Body of pancreas (tissue), 4 donors: ENCODE data around the gene NCR2. TPM values are rescaled to one million over a fixed set of nuclear protein-coding genes. Genes with fewer than 3 reads are reported as not detected.

Experiments
- ATAC-seq: fragments of 150-250 bp; one replicate; pipeline ENCODE4 v1.9.1; 2016
- DNase-seq, 4 donors: peaks; one replicate each; pipeline ENCODE4 v3.0.0-alpha.2; 2019
- H3K27ac ChIP-seq, 4 donors: fragments of 200-600 bp; sonication (generic); 1 replicate in 3 of 4; 2 replicates in 1 of 4; pipeline versions ENCODE4 v1.5.1 to v1.6.1; 2016 to 2019; ENCODE audit warnings: mild to moderate bottlenecking in 1 of 4, mixed read lengths in 1 of 4, moderate library complexity in 1 of 4
- H3K27me3 ChIP-seq, 2 donors: fragments of 200-600 bp; sonication (generic); one replicate each; pipeline ENCODE4 v1.6.0; 2016; ENCODE audit warnings: mild to moderate bottlenecking in 1 of 2
- H3K36me3 ChIP-seq, 2 donors: fragments of 200-600 bp; sonication (generic); replicated peaks in 1 of 2; 2 replicates each; pipeline ENCODE4 v1.5.1; 2016; ENCODE audit warnings: low read depth in 2 of 2; ENCODE audit not compliant: insufficient read depth in 1 of 2
- H3K4me1 ChIP-seq: fragments of 200-600 bp; sonication (generic); one replicate; pipeline ENCODE4 v1.6.0; 2016
- H3K4me3 ChIP-seq, 2 donors: fragments of 200-600 bp; sonication (generic); 1 replicate in 1 of 2; 2 replicates in 1 of 2; pipeline ENCODE4 v1.5.1; 2016 to 2019
- H3K9me3 ChIP-seq, 3 donors: fragments of 200-600 bp; sonication (generic); 1 replicate in 2 of 3; 2 replicates in 1 of 3; pipeline ENCODE4 v1.5.1; 2016
- POLR2A ChIP-seq, 3 donors: fragments of 450-650 bp; IDR thresholded peaks; one replicate each; pipeline ENCODE4 v1.6.1; 2016; ENCODE audit warnings: antibody characterized with exemption in 3 of 3, mild to moderate bottlenecking in 2 of 3
- WGBS, 2 donors: methylation state at CpG; one replicate each; pipeline ENCODE4 v1.1.5; 2017; 5-methylcytosine and 5-hydroxymethylcytosine counted together
- intact Hi-C: fragments of 100-400 bp; cut with DNase I; formaldehyde crosslinking; loops from one replicate; pipeline ENCODE4 v1.15.1; 2023
- total RNA-seq, 2 donors: library from RNA; depleted of rRNA; stranded (reverse); fragments of >200 nt; gene quantifications; one replicate each; pipeline ENCODE4 v1.1.0, GENCODE V29; 2016
- TF ChIP-seq, protein P1 (sequence below), 7 experiments: fragments of 450-650 bp in 4 of 7; fragments of 200-600 bp in 3 of 7; sonication (generic) in 3 of 7; IDR thresholded peaks; one replicate each; pipeline ENCODE4 v1.5.1; 2016 to 2019; ENCODE audit warnings: antibody characterized with exemption in 7 of 7

Gene NCR2
- total RNA-seq, 2 donors from 2014 or later, result not detected

DNA sequence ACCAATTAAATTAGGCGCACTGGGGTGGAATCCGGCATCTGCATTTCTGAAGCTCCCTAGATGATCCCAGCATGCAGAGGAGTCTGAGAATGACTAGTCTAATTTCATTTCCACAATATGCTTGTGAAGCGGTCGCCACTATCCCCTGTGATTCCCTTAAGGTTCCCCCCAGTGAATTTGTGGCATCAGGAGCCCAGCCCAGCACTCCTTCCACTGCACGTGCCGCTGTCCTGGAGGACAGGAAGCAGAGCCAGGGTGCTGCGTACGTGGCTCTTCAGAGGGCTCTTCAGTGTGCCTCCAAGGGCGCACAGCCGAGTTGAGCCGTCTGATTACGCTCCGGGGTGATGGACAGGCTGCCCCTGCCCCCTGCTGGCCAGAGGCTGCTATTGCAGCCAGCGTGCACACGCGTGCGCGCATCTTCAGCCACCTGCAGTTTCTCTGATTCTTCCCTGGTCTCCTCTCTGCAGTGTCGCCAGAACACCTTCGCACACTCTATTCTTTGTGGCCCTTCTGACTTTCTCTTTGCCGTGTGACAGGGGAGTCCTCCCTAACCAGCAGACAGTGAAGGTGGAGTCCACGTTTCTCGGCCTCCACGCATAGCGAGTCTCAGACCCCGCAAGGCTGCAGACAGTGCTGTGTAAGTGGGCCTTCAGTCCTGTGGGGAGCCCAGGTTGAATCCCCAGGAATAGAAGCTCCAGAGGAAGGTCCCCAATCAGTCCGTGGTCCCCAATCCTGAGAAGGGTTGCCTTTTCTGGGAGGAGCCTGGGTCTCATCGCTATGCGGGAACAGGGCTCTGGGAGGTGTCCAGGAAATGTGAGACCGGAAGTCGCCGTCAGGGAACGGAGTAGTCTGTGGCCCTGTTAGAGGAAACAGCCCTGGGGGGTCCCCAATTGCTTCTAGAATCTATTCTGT, 16.5 kb upstream of the NCR2 start:
- ATAC-seq (peak; percentile 95), DNase-seq (peak; percentile 76 to 83 (median 80))
- intact Hi-C loops, result no loop called here
- Histone ChIP-seq H3K27ac (no peak overlapping the region), H3K36me3 (no peaks in the 10 kb centered on the region), H3K4me1 (peaks cover 7% of the 10 kb centered on the region), H3K9me3 (no peaks in the 10 kb centered on the region), H3K4me3 (no peak overlapping the region), H3K27me3 (no peaks in the 10 kb centered on the region)
- 21 to 28% methylated on average over 22 to 33 of the region's 33 CpGs for WGBS, 2 donors
- TF ChIP-seq POLR2A (IDR thresholded peaks at IDR 0.05), result no peak
- TF ChIP-seq, protein P1, sequence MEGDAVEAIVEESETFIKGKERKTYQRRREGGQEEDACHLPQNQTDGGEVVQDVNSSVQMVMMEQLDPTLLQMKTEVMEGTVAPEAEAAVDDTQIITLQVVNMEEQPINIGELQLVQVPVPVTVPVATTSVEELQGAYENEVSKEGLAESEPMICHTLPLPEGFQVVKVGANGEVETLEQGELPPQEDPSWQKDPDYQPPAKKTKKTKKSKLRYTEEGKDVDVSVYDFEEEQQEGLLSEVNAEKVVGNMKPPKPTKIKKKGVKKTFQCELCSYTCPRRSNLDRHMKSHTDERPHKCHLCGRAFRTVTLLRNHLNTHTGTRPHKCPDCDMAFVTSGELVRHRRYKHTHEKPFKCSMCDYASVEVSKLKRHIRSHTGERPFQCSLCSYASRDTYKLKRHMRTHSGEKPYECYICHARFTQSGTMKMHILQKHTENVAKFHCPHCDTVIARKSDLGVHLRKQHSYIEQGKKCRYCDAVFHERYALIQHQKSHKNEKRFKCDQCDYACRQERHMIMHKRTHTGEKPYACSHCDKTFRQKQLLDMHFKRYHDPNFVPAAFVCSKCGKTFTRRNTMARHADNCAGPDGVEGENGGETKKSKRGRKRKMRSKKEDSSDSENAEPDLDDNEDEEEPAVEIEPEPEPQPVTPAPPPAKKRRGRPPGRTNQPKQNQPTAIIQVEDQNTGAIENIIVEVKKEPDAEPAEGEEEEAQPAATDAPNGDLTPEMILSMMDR (IDR thresholded peaks at IDR 0.05), result peak; percentile 94 to 99 (median 98)

DNA sequence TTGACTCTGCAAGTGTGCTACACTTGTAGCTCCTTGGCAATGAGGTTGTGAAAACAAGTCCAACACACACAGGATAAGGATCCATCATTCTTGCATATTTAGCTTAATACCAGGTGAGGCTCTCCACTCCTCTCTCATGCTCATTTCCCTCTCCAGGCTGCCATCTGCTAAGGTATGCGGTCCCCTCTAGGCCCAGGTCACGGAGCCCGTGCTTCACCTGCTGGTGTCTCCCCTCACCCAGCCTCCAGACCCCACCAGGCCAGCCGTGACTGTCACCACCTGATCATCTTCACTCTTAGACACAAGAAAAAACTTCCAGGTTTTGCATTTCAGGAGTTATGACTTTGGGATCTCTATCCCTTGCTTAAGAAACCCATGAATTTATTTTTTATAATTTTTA, 14.2 kb upstream of the NCR2 start:
- no peak for TF ChIP-seq POLR2A (IDR thresholded peaks at IDR 0.05)
- TF ChIP-seq, protein P1 (IDR thresholded peaks at IDR 0.05), result no peak
- 87 to 90% methylated on average over 4 of the region's 4 CpGs for WGBS, 2 donors
- Histone ChIP-seq H3K9me3 (no peaks in the 10 kb centered on the region), H3K4me1 (peaks cover 7% of the 10 kb centered on the region), H3K36me3 (no peaks in the 10 kb centered on the region), H3K27me3 (no peaks in the 10 kb centered on the region), H3K27ac (no peak overlapping the region), H3K4me3 (no peak overlapping the region)
- no peak for DNase-seq
- ATAC-seq, result no peak
- intact Hi-C loops, result no loop called here

DNA sequence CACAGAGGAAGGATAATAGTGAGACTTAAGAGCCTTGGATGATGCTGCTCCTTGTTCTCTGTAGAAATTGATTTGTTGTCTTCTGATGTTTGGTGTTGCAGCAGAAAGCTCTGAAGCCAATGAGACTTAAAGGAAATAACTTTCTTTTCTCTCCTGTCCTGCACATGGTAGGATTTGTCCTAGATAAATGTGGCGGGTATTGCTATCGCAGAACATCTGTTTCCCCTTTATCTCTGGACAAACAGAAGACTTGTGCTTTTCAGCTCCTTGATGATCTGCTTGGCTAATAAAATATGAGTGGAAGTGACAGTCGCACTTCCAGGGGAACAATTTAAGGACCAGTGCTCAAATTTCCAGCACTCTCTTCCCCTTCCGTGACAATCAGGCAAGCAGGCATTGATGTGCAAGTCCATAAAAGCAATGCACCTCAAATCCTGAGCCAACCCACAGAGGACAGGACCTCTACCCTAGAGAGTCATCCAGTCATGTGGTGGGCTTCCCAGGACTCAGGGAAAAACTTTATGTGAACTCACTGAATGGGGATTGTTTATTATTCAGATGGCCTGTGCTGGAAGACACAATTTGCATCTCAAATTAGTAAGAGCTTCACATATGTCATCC, 9.9 kb upstream of the NCR2 start:
- DNase-seq, result no peak
- intact Hi-C loops, result no loop called here
- TF ChIP-seq, protein P1 (IDR thresholded peaks at IDR 0.05), result no peak
- no peak for TF ChIP-seq POLR2A (IDR thresholded peaks at IDR 0.05)

DNA sequence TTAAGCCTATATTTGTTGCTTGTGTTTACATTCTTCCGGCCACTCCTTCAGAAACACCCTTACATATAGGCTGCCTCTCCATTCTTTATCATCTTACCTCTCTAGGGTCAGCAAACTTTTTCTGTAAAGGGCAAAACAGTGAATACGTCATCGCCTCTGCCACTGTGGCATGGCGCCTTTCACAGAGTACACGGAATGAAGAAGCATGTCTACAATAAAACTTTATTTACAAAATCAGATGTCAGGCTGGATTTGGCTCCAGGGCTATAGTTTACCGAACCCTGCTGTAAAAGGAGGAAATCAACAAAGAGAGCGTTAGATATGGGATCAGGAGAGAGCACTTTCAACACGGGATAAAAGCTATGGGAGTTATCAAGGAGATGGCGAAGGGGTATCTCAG, 9.3 kb upstream of the NCR2 start:
- no peak for TF ChIP-seq POLR2A (IDR thresholded peaks at IDR 0.05)
- TF ChIP-seq, protein P1 (IDR thresholded peaks at IDR 0.05), result no peak
- 57 to 64% methylated on average over 9 of the region's 9 CpGs for WGBS, 2 donors
- intact Hi-C loops, result no loop called here
- Histone ChIP-seq H3K36me3 (no peaks in the 10 kb centered on the region), H3K27ac (no peak overlapping the region), H3K4me1 (no peaks in the 10 kb centered on the region), H3K9me3 (no peaks in the 10 kb centered on the region), H3K27me3 (peaks cover 0 to 5% of the 10 kb centered on the region in 2 donors), H3K4me3 (no peak overlapping the region)
- ATAC-seq (no peak), DNase-seq (no peak)

More for the DNA sequence above, 9.9 kb upstream of the NCR2 start:
- H3K27me3 ChIP-seq, result peaks cover 0 to 5% of the 10 kb centered on the region in 2 donors
- H3K4me3 ChIP-seq, result no peak overlapping the region
- no peaks in the 10 kb centered on the region for H3K36me3 ChIP-seq
- no peak overlapping the region for H3K27ac ChIP-seq
- 61 to 78% methylated on average over 4 of the region's 4 CpGs for WGBS, 2 donors
- H3K9me3 ChIP-seq, result no peaks in the 10 kb centered on the region
- no peak for ATAC-seq
- no peaks in the 10 kb centered on the region for H3K4me1 ChIP-seq
